ENCODE results near the gene KCNMA1. TPM values are rescaled to one million over a fixed set of nuclear protein-coding genes. Genes with fewer than 3 reads are reported as not detected.

Gene KCNMA1
- total RNA-seq, 1 experiment from 2014 or later, result 0.45 TPM

GRCh38 chr10:77068272-77068671 is 569.3 kb downstream of the KCNMA1 start:
- Mint-ChIP-seq H3K4me3 (ENCODE audit: low read depth, unreplicated experiment) (no peak overlapping the region), H3K27me3 (ENCODE audit: unreplicated experiment) (peaks cover 49% of the 10 kb centered on the region), H3K4me1 (ENCODE audit: low read depth, unreplicated experiment) (no peaks in the 10 kb centered on the region), H3K9me3 (ENCODE audit: low read depth, unreplicated experiment) (no peaks in the 10 kb centered on the region), H3K27ac (ENCODE audit: unreplicated experiment) (no peak overlapping the region), H3K36me3 (ENCODE audit: insufficient read depth, unreplicated experiment) (no peaks in the 10 kb centered on the region)
- DNase-seq, result no peak
- CTCF ChIA-PET, result no interaction called here
- BruUV-seq (replicated peaks), result no TSS peak
- no peak for TF ChIP-seq CTCF (IDR thresholded peaks at IDR 0.05; ENCODE audit: unreplicated experiment)
- intact Hi-C loops (cut with micrococcal nuclease; ENCODE audit: unreplicated experiment), result no loop called here

GRCh38 chr10:77062381-77062780 is 575.2 kb downstream of the KCNMA1 start:
- CTCF ChIA-PET, result no interaction called here
- no TSS peak for BruUV-seq (replicated peaks)
- intact Hi-C loops (cut with micrococcal nuclease; ENCODE audit: unreplicated experiment), result no loop called here
- H3K4me3 Mint-ChIP-seq (ENCODE audit: low read depth, unreplicated experiment), result no peak overlapping the region
- no peak for DNase-seq
- no peak for TF ChIP-seq CTCF (IDR thresholded peaks at IDR 0.05; ENCODE audit: unreplicated experiment)
- peaks cover 58% of the 10 kb centered on the region for H3K27me3 Mint-ChIP-seq (ENCODE audit: unreplicated experiment)
- H3K4me1 Mint-ChIP-seq (ENCODE audit: low read depth, unreplicated experiment), result no peaks in the 10 kb centered on the region
- no peaks in the 10 kb centered on the region for H3K9me3 Mint-ChIP-seq (ENCODE audit: low read depth, unreplicated experiment)
- no peaks in the 10 kb centered on the region for H3K36me3 Mint-ChIP-seq (ENCODE audit: insufficient read depth, unreplicated experiment)
- H3K27ac Mint-ChIP-seq (ENCODE audit: unreplicated experiment), result no peak overlapping the region

- CTCF ChIA-PET, result no interaction called here
- no peak overlapping the region for H3K27ac Mint-ChIP-seq (ENCODE audit: unreplicated experiment)
- H3K4me1 Mint-ChIP-seq (ENCODE audit: low read depth, unreplicated experiment), result no peaks in the 10 kb centered on the region
- peaks cover 46% of the 10 kb centered on the region for H3K27me3 Mint-ChIP-seq (ENCODE audit: unreplicated experiment)
- BruUV-seq (replicated peaks), result no TSS peak
- no peaks in the 10 kb centered on the region for H3K9me3 Mint-ChIP-seq (ENCODE audit: low read depth, unreplicated experiment)
- TF ChIP-seq CTCF (IDR thresholded peaks at IDR 0.05; ENCODE audit: unreplicated experiment), result no peak
- H3K4me3 Mint-ChIP-seq (ENCODE audit: low read depth, unreplicated experiment), result no peak overlapping the region
- intact Hi-C loops (cut with micrococcal nuclease; ENCODE audit: unreplicated experiment), result no loop called here
- DNase-seq, result no peak
- H3K36me3 Mint-ChIP-seq (ENCODE audit: insufficient read depth, unreplicated experiment), result no peaks in the 10 kb centered on the region
These were observed 576.7 kb downstream of the KCNMA1 start for GRCh38 chr10:77060913-77061312.

- H3K4me3 Mint-ChIP-seq (ENCODE audit: low read depth, unreplicated experiment), result no peak overlapping the region
- intact Hi-C loops (cut with micrococcal nuclease; ENCODE audit: unreplicated experiment), result no loop called here
- no peak overlapping the region for H3K27ac Mint-ChIP-seq (ENCODE audit: unreplicated experiment)
- peaks cover 60% of the 10 kb centered on the region for H3K27me3 Mint-ChIP-seq (ENCODE audit: unreplicated experiment)
- no peaks in the 10 kb centered on the region for H3K36me3 Mint-ChIP-seq (ENCODE audit: insufficient read depth, unreplicated experiment)
- no peak for DNase-seq
- no peak for TF ChIP-seq CTCF (IDR thresholded peaks at IDR 0.05; ENCODE audit: unreplicated experiment)
- H3K4me1 Mint-ChIP-seq (ENCODE audit: low read depth, unreplicated experiment), result no peaks in the 10 kb centered on the region
- no peaks in the 10 kb centered on the region for H3K9me3 Mint-ChIP-seq (ENCODE audit: low read depth, unreplicated experiment)
- no TSS peak for BruUV-seq (replicated peaks)
- CTCF ChIA-PET, result interaction anchor here (0.6 kb wide), 1 partner anchor 1431 kb away, joined by 3 read pairs; no protein-coding TSS in a partner anchor
These were observed 581.0 kb downstream of the KCNMA1 start for GRCh38 chr10:77056650-77057049.
